SK-N-SH (cell line): Measurements from ENCODE around the gene VKORC1L1. TPM values are rescaled to one million over a fixed set of nuclear protein-coding genes. Genes with fewer than 3 reads are reported as not detected.

ENCODE experiments used
- CTCF ChIP-seq: fragments of 200-600 bp; sonication (generic); IDR thresholded peaks from 2 replicates; pipeline ENCODE4 v1.6.1; 2017; ENCODE audit warnings: antibody characterized with exemption, mild to moderate bottlenecking, moderate library complexity
- EP300 ChIP-seq, 2 experiments: IDR thresholded peaks; 2 replicates each; pipeline versions ENCODE4 v1.4.0 to v1.6.1; 2012; ENCODE audit warnings: borderline replicate concordance in 1 of 2, low read depth in 1 of 2, low read length in 1 of 2
- EZH2phosphoT487 ChIP-seq: fragments of 200-600 bp; sonication (generic); IDR thresholded peaks from 2 replicates; pipeline ENCODE4 v1.6.1; 2017; ENCODE audit warnings: low read depth, mixed run types, mild to moderate bottlenecking, antibody characterized with exemption, moderate library complexity, borderline replicate concordance
- FOXJ3 ChIP-seq: sonication (generic); formaldehyde crosslinking; IDR thresholded peaks from 2 replicates; pipeline ENCODE4 v1.5.1; 2020; ENCODE audit warnings: mild to moderate bottlenecking, missing genetic modification reagents
- GATA2 ChIP-seq: sonication (generic); formaldehyde crosslinking; IDR thresholded peaks from 2 replicates; pipeline ENCODE4 v1.5.0; 2020; ENCODE audit warnings: mild to moderate bottlenecking, missing genetic modification reagents
- MAX ChIP-seq: IDR thresholded peaks from 2 replicates; pipeline ENCODE4 v1.4.0; 2012; ENCODE audit warnings: low read depth
- NRF1 ChIP-seq: IDR thresholded peaks from 2 replicates; pipeline ENCODE4 v1.6.1; 2012; ENCODE audit warnings: low read depth, mild to moderate bottlenecking, low read length
- RAD21 ChIP-seq: IDR thresholded peaks from 2 replicates; pipeline ENCODE4 v1.6.1; 2012; ENCODE audit warnings: mild to moderate bottlenecking, low read length
- REST ChIP-seq: IDR thresholded peaks from 2 replicates; pipeline ENCODE4 v1.6.1; 2012; ENCODE audit warnings: mild to moderate bottlenecking, low read depth, low read length, moderate library complexity
- RXRA ChIP-seq: IDR thresholded peaks from 2 replicates; pipeline ENCODE4 v1.4.0; 2012; ENCODE audit warnings: low read depth, mild to moderate bottlenecking, borderline replicate concordance
- SMC3 ChIP-seq: IDR thresholded peaks from 2 replicates; pipeline ENCODE4 v1.6.1; 2012; ENCODE audit warnings: low read depth, low read length, improper control_type of control experiment
- TCF12 ChIP-seq: IDR thresholded peaks from 2 replicates; pipeline ENCODE4 v1.4.0; 2012
- TEAD4 ChIP-seq: IDR thresholded peaks from 2 replicates; pipeline ENCODE4 v1.4.0; 2012; ENCODE audit warnings: mild to moderate bottlenecking, borderline replicate concordance; ENCODE audit not compliant: insufficient read depth
- USF2 ChIP-seq: fragments of 150-350 bp; IDR thresholded peaks from 2 replicates; pipeline ENCODE4 v1.6.1; 2017; ENCODE audit warnings: antibody characterized with exemption, low read length, low read depth, borderline replicate concordance
- YY1 ChIP-seq: IDR thresholded peaks from 2 replicates; pipeline ENCODE4 v1.4.0; 2012; ENCODE audit warnings: low read depth, mild to moderate bottlenecking
- ZBTB33 ChIP-seq: IDR thresholded peaks from 2 replicates; pipeline ENCODE4 v1.4.0; 2012; ENCODE audit warnings: low read depth, borderline replicate concordance
- polyA plus RNA-seq, 3 experiments: library from polyadenylated mRNA; depleted of rRNA; stranded (reverse); fragments of >200 nt; gene quantifications; 2 replicates each; pipeline ENCODE4 v1.2.3, GENCODE V29; 2012

Gene VKORC1L1
- polyA plus RNA-seq, 1 of the 3 experiments (the other 2 are of a cell fraction) = 14.7 TPM

GRCh38 chr7:65981965-65982792, 109.3 kb downstream of the VKORC1L1 start, which contains the start of gene GUSB (continued):
- peak; percentile 93 for TF ChIP-seq ZBTB33
- TF ChIP-seq GATA2 = no peak
- peak; percentile 49; the same call in 1 of the 2 replicates for TF ChIP-seq NRF1
- TF ChIP-seq EP300 (IDR thresholded peaks at IDR 0.05; ENCODE audit: borderline replicate concordance in 1 of 2, low read depth in 1 of 2, low read length in 1 of 2) = peak in 1 of 2 experiments; percentile 61; a peak in 1 of 4 replicates
- peak; percentile 18; the same call in 1 of the 2 replicates for TF ChIP-seq SMC3
- TF ChIP-seq TEAD4 = 0 out of 2 replicates have a peak, but pooled peaks have one; percentile 52
- no peak for TF ChIP-seq EZH2phosphoT487
- peak; percentile 48; the same call in 1 of the 2 replicates for TF ChIP-seq TCF12
- TF ChIP-seq REST = peak; percentile 81
- peak; percentile 100 for TF ChIP-seq YY1
- TF ChIP-seq RAD21 = peak; percentile 1; the same call in 1 of the 2 replicates
- TF ChIP-seq RXRA = no peak
- TF ChIP-seq CTCF = no peak
- TF ChIP-seq USF2 = no peak; the same call in 1 of the 2 replicates
- peak; percentile 98 for TF ChIP-seq MAX
- TF ChIP-seq FOXJ3 (CRISPR knock-in tag) = no peak
